Caco-2 (cell line): ENCODE data around the gene PACSIN1. TPM values are rescaled to one million over a fixed set of nuclear protein-coding genes. Genes with fewer than 3 reads are reported as not detected.

Experiments
- BruUV-seq: library from RNA; stranded (reverse); fragments of 400-500 nt; replicated peaks from 2 replicates; lab custom pipeline; 2021; lab: Mats Ljungman, UMichigan
- CTCF ChIA-PET: fragments of 300-600 bp; sonication (Branson Sonifier 250); formaldehyde crosslinking; loops from one replicate; lab custom pipeline; 2022; ENCODE audit warnings: antibody characterized with exemption; lab: Charles Lee
- POLR2A ChIA-PET: fragments of 300-600 bp; sonication (Branson Sonifier 250); formaldehyde crosslinking; loops from one replicate; lab custom pipeline; 2022; ENCODE audit warnings: antibody characterized with exemption; lab: Charles Lee
- DNase-seq, 2 experiments: peaks; one replicate each; pipeline versions ENCODE4 v3.0.0 to v3.0.0-alpha.2; 2020 to 2022
- H3K27me3 ChIP-seq: replicated peaks from 2 replicates; pipeline ENCODE4 v1.6.0; 2011; ENCODE audit warnings: low read length; ENCODE audit not compliant: control insufficient read depth, insufficient read depth
- H3K36me3 ChIP-seq: 2 replicates; pipeline ENCODE4 v1.5.1; 2011; ENCODE audit warnings: low read length; ENCODE audit not compliant: control insufficient read depth, insufficient read depth
- H3K4me1 ChIP-seq: fragments of 250-450 bp; sonication (Bioruptor Pico); 2 replicates; pipeline ENCODE4 v1.5.1; 2020; ENCODE audit warnings: mild to moderate bottlenecking
- H3K4me3 ChIP-seq: 2 replicates; pipeline ENCODE4 v1.5.1; 2011; ENCODE audit warnings: low read depth, mild to moderate bottlenecking, control low read depth, low read length
- H3K9me3 ChIP-seq: fragments of 250-450 bp; sonication (Bioruptor Pico); 2 replicates; pipeline ENCODE4 v1.5.1; 2020; ENCODE audit warnings: mild to moderate bottlenecking, moderate library complexity
- H3K27ac Mint-ChIP-seq: one replicate; pipeline ENCODE4 v1.8.0; 2022; ENCODE audit warnings: mixed read lengths; ENCODE audit not compliant: unreplicated experiment
- H3K27me3 Mint-ChIP-seq: one replicate; pipeline ENCODE4 v1.8.0; 2022; ENCODE audit warnings: mixed read lengths; ENCODE audit not compliant: insufficient read depth, unreplicated experiment
- H3K36me3 Mint-ChIP-seq: one replicate; pipeline ENCODE4 v1.8.0; 2022; ENCODE audit warnings: mild to moderate bottlenecking, mixed read lengths; ENCODE audit not compliant: insufficient read depth, unreplicated experiment
- H3K4me1 Mint-ChIP-seq: one replicate; pipeline ENCODE4 v1.8.0; 2022; ENCODE audit warnings: low read depth, mixed read lengths; ENCODE audit not compliant: unreplicated experiment
- H3K4me3 Mint-ChIP-seq: one replicate; pipeline ENCODE4 v1.8.0; 2022; ENCODE audit warnings: mild to moderate bottlenecking, moderate library complexity, mixed read lengths; ENCODE audit not compliant: unreplicated experiment
- H3K9me3 Mint-ChIP-seq: one replicate; pipeline ENCODE4 v1.8.0; 2022; ENCODE audit warnings: mixed read lengths; ENCODE audit not compliant: unreplicated experiment
- CTCF ChIP-seq, 2 experiments: fragments of 200-600 bp in 1 of 2; IDR thresholded peaks; 1 replicate in 1 of 2; 2 replicates in 1 of 2; pipeline versions ENCODE4 v1.5.1 to v1.8.0; 2011 to 2022; ENCODE audit warnings: antibody characterized with exemption in 1 of 2, control low read depth in 1 of 2, inconsistent platforms in 1 of 2, low read depth in 1 of 2, low read length in 1 of 2, mild to moderate bottlenecking in 1 of 2, moderate library complexity in 1 of 2; ENCODE audit not compliant: insufficient read depth in 1 of 2, severe bottlenecking in 1 of 2, unreplicated experiment in 1 of 2
- intact Hi-C: fragments of 100-400 bp; cut with micrococcal nuclease; formaldehyde crosslinking; loops from one replicate; pipeline ENCODE4 v1.10.0; 2022; ENCODE audit not compliant: unreplicated experiment
- total RNA-seq: library from RNA; stranded (reverse); gene quantifications from 2 replicates; pipeline ENCODE4 v1.2.3, GENCODE V29; 2022

PACSIN1 gene
- total RNA-seq, 1 experiment from 2014 or later = 3.7 TPM

- intact Hi-C loops = no loop called here
- peak overlapping the region; percentile 65 for H3K27ac Mint-ChIP-seq
- ChIA-PET POLR2A (no interaction called here), CTCF (interaction anchor here (0.6 to 2.2 kb wide), 2 partner anchors 34 to 159 kb away, joined by 4 to 9 read pairs; no protein-coding TSS in a partner anchor)
- H3K4me1 ChIP-seq = no peaks in the 10 kb centered on the region
- H3K27me3 Mint-ChIP-seq = no peaks in the 10 kb centered on the region
- no peak for DNase-seq
- H3K27me3 ChIP-seq = no peaks in the 10 kb centered on the region
- H3K4me3 Mint-ChIP-seq = no peak overlapping the region
- no TSS peak for BruUV-seq
- H3K4me3 ChIP-seq = no peak overlapping the region
- TF ChIP-seq CTCF (IDR thresholded peaks at IDR 0.05; ENCODE audit: insufficient read depth in 1 of 2, low read depth in 1 of 2, low read length in 1 of 2, severe bottlenecking in 1 of 2, unreplicated experiment in 1 of 2) = no peak
- no peaks in the 10 kb centered on the region for H3K4me1 Mint-ChIP-seq
- no peaks in the 10 kb centered on the region for H3K36me3 ChIP-seq
- no peaks in the 10 kb centered on the region for H3K9me3 ChIP-seq
- peaks cover 35% of the 10 kb centered on the region for H3K36me3 Mint-ChIP-seq
- no peaks in the 10 kb centered on the region for H3K9me3 Mint-ChIP-seq
Measured at GRCh38 chr6:34574647-34575293, 108.9 kb downstream of the PACSIN1 start.

DNA sequence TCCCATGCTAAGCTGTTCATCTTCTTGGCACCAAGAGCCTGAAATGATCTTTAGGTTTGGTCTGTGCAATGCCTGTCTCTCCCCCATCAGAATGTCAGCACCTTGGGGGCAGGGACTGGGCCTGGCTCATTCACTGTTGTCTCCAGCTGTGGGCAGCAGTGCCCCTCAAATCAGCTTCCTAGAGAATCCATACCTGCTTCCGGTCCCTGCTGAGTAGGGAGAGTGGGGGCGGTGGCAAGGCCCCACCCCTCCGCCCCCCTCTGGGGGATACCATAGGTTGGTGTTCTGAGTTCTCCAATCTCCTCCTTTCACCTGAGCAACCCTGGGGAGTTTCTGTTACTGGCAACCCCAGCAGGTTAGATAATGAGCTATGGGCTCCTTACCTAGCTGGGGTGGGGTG lies 109.5 kb downstream of the PACSIN1 start:
- no peaks in the 10 kb centered on the region for H3K27me3 Mint-ChIP-seq
- no peaks in the 10 kb centered on the region for H3K9me3 Mint-ChIP-seq
- Histone ChIP-seq H3K4me3 (no peak overlapping the region), H3K36me3 (no peaks in the 10 kb centered on the region; the same call in 1 of the 2 replicates), H3K27me3 (no peaks in the 10 kb centered on the region), H3K4me1 (no peaks in the 10 kb centered on the region), H3K9me3 (no peaks in the 10 kb centered on the region)
- TF ChIP-seq CTCF (IDR thresholded peaks at IDR 0.05; ENCODE audit: insufficient read depth in 1 of 2, low read depth in 1 of 2, low read length in 1 of 2, severe bottlenecking in 1 of 2, unreplicated experiment in 1 of 2) = no peak
- H3K36me3 Mint-ChIP-seq = peaks cover 41% of the 10 kb centered on the region
- H3K4me3 Mint-ChIP-seq = no peak overlapping the region
- no TSS peak for BruUV-seq
- H3K4me1 Mint-ChIP-seq = no peaks in the 10 kb centered on the region
- peak overlapping the region; percentile 65 for H3K27ac Mint-ChIP-seq
- DNase-seq = no peak
- ChIA-PET CTCF (interaction anchor here (0.5 to 2.2 kb wide), 3 partner anchors 34 to 115 kb away, joined by 3 to 9 read pairs (median 3); no protein-coding TSS in a partner anchor), POLR2A (no interaction called here)
- intact Hi-C loops = no loop called here

- no peak overlapping the region for H3K4me3 Mint-ChIP-seq
- ChIA-PET CTCF (interaction anchor here (2.2 kb wide), 1 partner anchor 32 kb away, joined by 9 read pairs; no protein-coding TSS in a partner anchor), POLR2A (interaction anchor here (0.6 kb wide), 1 partner anchor 215 kb away, joined by 3 read pairs; no protein-coding TSS in a partner anchor)
- intact Hi-C loops = no loop called here
- H3K4me1 ChIP-seq = no peaks in the 10 kb centered on the region
- no peaks in the 10 kb centered on the region for H3K9me3 ChIP-seq
- peak overlapping the region; percentile 35 for H3K27ac Mint-ChIP-seq
- TF ChIP-seq CTCF (IDR thresholded peaks at IDR 0.05; ENCODE audit: insufficient read depth in 1 of 2, low read depth in 1 of 2, low read length in 1 of 2, severe bottlenecking in 1 of 2, unreplicated experiment in 1 of 2) = no peak
- no peaks in the 10 kb centered on the region for H3K27me3 Mint-ChIP-seq
- H3K9me3 Mint-ChIP-seq = no peaks in the 10 kb centered on the region
- DNase-seq = no peak
- H3K36me3 ChIP-seq = no peaks in the 10 kb centered on the region; the same call in 1 of the 2 replicates
- BruUV-seq = no TSS peak
- no peaks in the 10 kb centered on the region for H3K27me3 ChIP-seq
- no peak overlapping the region for H3K4me3 ChIP-seq
- peaks cover 44% of the 10 kb centered on the region for H3K36me3 Mint-ChIP-seq
- H3K4me1 Mint-ChIP-seq = no peaks in the 10 kb centered on the region
Measured at GRCh38 chr6:34576286-34576955, 110.5 kb downstream of the PACSIN1 start.
